GM12872 (cell line): ENCODE results near the gene PIGT.
A peak's percentile ranks its signal among the peaks of the same experiment; 100 is the strongest.

Experiments
- CTCF ChIP-seq: IDR thresholded peaks from 3 replicates; pipeline ENCODE4 v1.5.1; 2011; ENCODE audit warnings: low read depth, mild to moderate bottlenecking, low read length, moderate library complexity; ENCODE audit not compliant: insufficient read depth

Gene PIGT

GRCh38 chr20:45445805-45446562, 30.0 kb downstream of the PIGT start:
- TF ChIP-seq CTCF: peak; percentile 92

GRCh38 chr20:45448270-45448669, 32.3 kb downstream of the PIGT start:
- TF ChIP-seq CTCF: no peak

GRCh38 chr20:45449528-45449927, 33.6 kb downstream of the PIGT start:
- TF ChIP-seq CTCF: no peak

- TF ChIP-seq CTCF: peak; percentile 56
These were observed 34.3 kb downstream of the PIGT start for GRCh38 chr20:45450097-45450818.

DNA sequence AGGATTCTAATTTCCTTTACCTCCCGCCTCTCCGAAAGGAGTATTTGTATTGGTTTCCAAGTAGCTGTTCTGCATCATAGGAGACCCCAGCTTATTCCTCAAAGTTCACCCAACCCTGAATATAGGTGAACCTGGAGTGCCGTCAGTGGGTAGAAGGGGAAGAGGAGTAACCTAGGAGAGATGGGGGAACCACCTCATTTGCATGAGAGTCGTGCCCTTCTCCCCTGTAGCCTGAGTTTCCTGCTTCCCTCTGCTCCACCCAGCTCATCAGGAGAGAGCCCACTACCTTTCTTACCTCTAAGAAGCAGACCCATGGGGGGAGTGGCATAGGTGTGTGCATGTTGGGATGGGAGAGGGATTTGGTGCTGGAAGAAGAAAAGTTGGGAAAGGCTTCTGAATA, 36.3 kb downstream of the PIGT start:
- TF ChIP-seq CTCF: no peak

DNA sequence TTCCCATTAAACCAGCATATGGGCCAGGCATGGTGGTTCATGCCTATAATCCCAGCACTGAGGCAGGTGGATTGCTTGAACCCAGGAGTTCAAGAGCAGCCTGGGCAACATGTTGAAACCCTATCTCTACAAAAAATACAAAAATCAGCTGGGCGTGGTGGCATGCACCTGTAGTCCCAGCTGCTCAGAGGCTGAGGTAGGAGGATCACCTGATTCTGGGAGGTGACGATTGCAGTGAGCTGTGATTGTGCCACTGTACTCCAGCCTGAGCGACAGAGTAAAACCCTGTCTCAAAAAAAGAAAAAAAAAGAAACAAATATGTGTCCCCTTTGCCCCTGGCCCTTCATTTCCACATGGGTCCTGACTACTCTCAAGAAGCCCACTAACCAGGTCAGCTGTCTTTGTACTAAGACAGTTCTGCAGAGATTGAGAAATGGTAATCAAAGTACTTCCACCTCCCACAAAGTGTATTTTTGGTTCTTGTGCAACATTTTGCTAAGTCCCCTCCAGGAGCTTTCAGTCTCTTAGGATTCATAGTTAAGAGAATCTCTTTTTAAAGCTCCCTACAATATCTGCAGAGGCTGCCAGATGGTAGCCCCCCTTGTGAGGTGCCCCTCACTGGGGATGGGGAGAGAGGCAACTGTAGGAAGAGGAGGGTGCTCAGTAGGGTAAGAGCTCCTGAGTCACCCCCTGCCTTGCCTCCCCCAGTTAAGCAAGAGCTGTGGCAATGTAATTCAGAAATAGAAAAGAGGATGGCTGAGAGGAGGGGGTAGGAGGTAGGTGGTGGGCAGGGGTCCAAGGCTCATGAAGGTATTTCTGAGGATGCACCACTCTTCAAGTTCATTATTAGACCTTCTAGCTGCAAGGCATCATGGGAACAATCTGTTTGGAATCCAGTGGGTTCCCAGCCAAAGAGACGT, 37.1 kb downstream of the PIGT start:
- TF ChIP-seq CTCF: no peak

- peak; percentile 66 for TF ChIP-seq CTCF
These were observed 40.7 kb downstream of the PIGT start for GRCh38 chr20:45456632-45457031.
